Thoracic aorta (tissue), 2 donors: Measurements from ENCODE around the gene FOXP2. TPM values are rescaled to one million over a fixed set of nuclear protein-coding genes. Genes with fewer than 3 reads are reported as not detected.

Source experiments
- ATAC-seq: fragments of 150-250 bp; one replicate; pipeline ENCODE4 v1.8.0; 2017; ENCODE audit warnings: low read depth; ENCODE audit not compliant: insufficient number of reproducible peaks, low FRiP score
- DNase-seq: peaks from one replicate; pipeline ENCODE4 v3.0.0-alpha.2; 2020; ENCODE audit warnings: low spot score
- H3K27ac ChIP-seq, 2 donors: fragments of 200-600 bp; sonication (generic); 1 replicate in 1 of 2; 2 replicates in 1 of 2; pipeline ENCODE4 v1.5.1; 2016; ENCODE audit warnings: mild to moderate bottlenecking in 2 of 2, moderate library complexity in 2 of 2
- H3K27me3 ChIP-seq: fragments of 200-600 bp; sonication (generic); replicated peaks from 2 replicates; pipeline ENCODE4 v1.6.0; 2016; ENCODE audit warnings: mild to moderate bottlenecking; ENCODE audit not compliant: insufficient read depth
- H3K36me3 ChIP-seq: fragments of 200-600 bp; sonication (generic); one replicate; pipeline ENCODE4 v1.5.1; 2016
- H3K4me1 ChIP-seq, 2 donors: fragments of 200-600 bp; sonication (generic); 1 replicate in 1 of 2; 2 replicates in 1 of 2; pipeline versions ENCODE4 v1.5.1 to v1.6.0; 2016; ENCODE audit warnings: low read depth in 2 of 2, mild to moderate bottlenecking in 1 of 2; ENCODE audit not compliant: control insufficient read depth in 1 of 2
- H3K4me3 ChIP-seq: fragments of 200-600 bp; sonication (generic); 2 replicates; pipeline ENCODE4 v1.5.1; 2016; ENCODE audit warnings: mild to moderate bottlenecking
- H3K9me3 ChIP-seq: fragments of 200-600 bp; sonication (generic); 2 replicates; pipeline ENCODE4 v1.5.1; 2016
- CTCF ChIP-seq: fragments of 200-600 bp; sonication (generic); IDR thresholded peaks from one replicate; pipeline ENCODE4 v1.5.1; 2019; ENCODE audit warnings: antibody characterized with exemption
- total RNA-seq, 2 donors: library from RNA; depleted of rRNA; stranded (reverse); fragments of >200 nt; gene quantifications; one replicate each; pipeline versions ENCODE4 v1.1.0 to v1.2.3, GENCODE V29; 2016

The FOXP2 gene
- total RNA-seq, 2 donors from 2014 or later, result 16.7 to 17.6 TPM

- no peak for DNase-seq
- Histone ChIP-seq H3K27me3 (no peaks in the 10 kb centered on the region), H3K27ac (no peak overlapping the region), H3K4me1 (no peaks in the 10 kb centered on the region), H3K9me3 (no peaks in the 10 kb centered on the region), H3K4me3 (no peak overlapping the region), H3K36me3 (peaks cover 5% of the 10 kb centered on the region)
- no peak for ATAC-seq
- no peak for TF ChIP-seq CTCF
Measured at GRCh38 chr7:114629762-114630161, 215.1 kb downstream of the FOXP2 start.

- Histone ChIP-seq H3K36me3 (peaks cover 5% of the 10 kb centered on the region), H3K9me3 (no peaks in the 10 kb centered on the region), H3K4me1 (no peaks in the 10 kb centered on the region), H3K4me3 (no peak overlapping the region), H3K27ac (no peak overlapping the region), H3K27me3 (no peaks in the 10 kb centered on the region)
- ATAC-seq (no peak), DNase-seq (no peak)
- TF ChIP-seq CTCF, result no peak
Measured at GRCh38 chr7:114630201-114630990, 215.8 kb downstream of the FOXP2 start.

- ATAC-seq (no peak), DNase-seq (no peak)
- Histone ChIP-seq H3K27me3 (no peaks in the 10 kb centered on the region), H3K4me3 (no peak overlapping the region), H3K27ac (no peak overlapping the region), H3K36me3 (peaks cover 5% of the 10 kb centered on the region), H3K4me1 (no peaks in the 10 kb centered on the region), H3K9me3 (no peaks in the 10 kb centered on the region)
- TF ChIP-seq CTCF, result no peak
Measured at GRCh38 chr7:114631249-114631822, 216.7 kb downstream of the FOXP2 start.

- ATAC-seq (no peak), DNase-seq (no peak)
- TF ChIP-seq CTCF, result no peak
- H3K4me3 ChIP-seq, result no peak overlapping the region
- no peak overlapping the region for H3K27ac ChIP-seq
- H3K4me1 ChIP-seq, result no peaks in the 10 kb centered on the region
- H3K36me3 ChIP-seq, result no peaks in the 10 kb centered on the region
- H3K9me3 ChIP-seq, result no peaks in the 10 kb centered on the region
- H3K27me3 ChIP-seq, result no peaks in the 10 kb centered on the region
Measured at GRCh38 chr7:114639451-114639850, 224.8 kb downstream of the FOXP2 start.

- ATAC-seq (no peak), DNase-seq (no peak)
- no peak for TF ChIP-seq CTCF
- H3K4me3 ChIP-seq, result no peak overlapping the region
- H3K36me3 ChIP-seq, result no peaks in the 10 kb centered on the region
- no peak overlapping the region for H3K27ac ChIP-seq
- no peaks in the 10 kb centered on the region for H3K27me3 ChIP-seq
- no peaks in the 10 kb centered on the region for H3K4me1 ChIP-seq
- H3K9me3 ChIP-seq, result no peaks in the 10 kb centered on the region
Measured at GRCh38 chr7:114644455-114644854, 229.8 kb downstream of the FOXP2 start.
